Neural progenitor cell (in vitro differentiated cells): ENCODE measurements around the gene NDUFS3.

ENCODE experiments used
- EZH2 ChIP-seq: fragments of 200-600 bp; sonication (generic); IDR thresholded peaks from 2 replicates; pipeline ENCODE4 v1.6.1; 2017; ENCODE audit warnings: antibody characterized with exemption, mild to moderate bottlenecking, moderate library complexity
- EZH2phosphoT487 ChIP-seq: fragments of 200-600 bp; sonication (generic); IDR thresholded peaks from 2 replicates; pipeline ENCODE4 v1.6.1; 2017; ENCODE audit warnings: antibody characterized with exemption
- TF ChIP-seq, protein P1 (sequence below): fragments of 200-600 bp; sonication (generic); IDR thresholded peaks from 2 replicates; pipeline ENCODE4 v1.5.1; 2017; ENCODE audit warnings: antibody characterized with exemption, mild to moderate bottlenecking

DNA sequence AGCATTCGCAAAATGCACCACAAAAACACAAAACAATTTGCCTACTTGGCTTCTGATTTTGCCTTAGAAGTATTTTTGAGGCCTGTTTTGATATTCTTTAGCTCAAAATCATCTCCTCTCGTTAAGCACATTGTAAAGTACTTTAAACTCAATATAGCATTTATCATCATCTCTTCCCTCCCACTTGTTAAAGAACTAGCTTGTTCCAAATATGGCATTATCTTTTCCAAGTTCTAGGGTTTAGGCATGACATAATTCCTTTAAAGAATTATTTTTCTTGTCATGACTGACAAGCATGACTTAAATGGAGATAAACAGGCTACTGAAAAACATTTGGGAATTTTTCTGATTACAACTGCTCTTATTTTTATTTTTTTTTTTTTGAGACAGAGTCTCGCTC, 47.2 kb upstream of the NDUFS3 start:
- TF ChIP-seq, protein P1, sequence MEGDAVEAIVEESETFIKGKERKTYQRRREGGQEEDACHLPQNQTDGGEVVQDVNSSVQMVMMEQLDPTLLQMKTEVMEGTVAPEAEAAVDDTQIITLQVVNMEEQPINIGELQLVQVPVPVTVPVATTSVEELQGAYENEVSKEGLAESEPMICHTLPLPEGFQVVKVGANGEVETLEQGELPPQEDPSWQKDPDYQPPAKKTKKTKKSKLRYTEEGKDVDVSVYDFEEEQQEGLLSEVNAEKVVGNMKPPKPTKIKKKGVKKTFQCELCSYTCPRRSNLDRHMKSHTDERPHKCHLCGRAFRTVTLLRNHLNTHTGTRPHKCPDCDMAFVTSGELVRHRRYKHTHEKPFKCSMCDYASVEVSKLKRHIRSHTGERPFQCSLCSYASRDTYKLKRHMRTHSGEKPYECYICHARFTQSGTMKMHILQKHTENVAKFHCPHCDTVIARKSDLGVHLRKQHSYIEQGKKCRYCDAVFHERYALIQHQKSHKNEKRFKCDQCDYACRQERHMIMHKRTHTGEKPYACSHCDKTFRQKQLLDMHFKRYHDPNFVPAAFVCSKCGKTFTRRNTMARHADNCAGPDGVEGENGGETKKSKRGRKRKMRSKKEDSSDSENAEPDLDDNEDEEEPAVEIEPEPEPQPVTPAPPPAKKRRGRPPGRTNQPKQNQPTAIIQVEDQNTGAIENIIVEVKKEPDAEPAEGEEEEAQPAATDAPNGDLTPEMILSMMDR: no peak
- TF ChIP-seq EZH2 (no peak), EZH2phosphoT487 (no peak)
